ENCODE results near the gene MYL7.

DNA sequence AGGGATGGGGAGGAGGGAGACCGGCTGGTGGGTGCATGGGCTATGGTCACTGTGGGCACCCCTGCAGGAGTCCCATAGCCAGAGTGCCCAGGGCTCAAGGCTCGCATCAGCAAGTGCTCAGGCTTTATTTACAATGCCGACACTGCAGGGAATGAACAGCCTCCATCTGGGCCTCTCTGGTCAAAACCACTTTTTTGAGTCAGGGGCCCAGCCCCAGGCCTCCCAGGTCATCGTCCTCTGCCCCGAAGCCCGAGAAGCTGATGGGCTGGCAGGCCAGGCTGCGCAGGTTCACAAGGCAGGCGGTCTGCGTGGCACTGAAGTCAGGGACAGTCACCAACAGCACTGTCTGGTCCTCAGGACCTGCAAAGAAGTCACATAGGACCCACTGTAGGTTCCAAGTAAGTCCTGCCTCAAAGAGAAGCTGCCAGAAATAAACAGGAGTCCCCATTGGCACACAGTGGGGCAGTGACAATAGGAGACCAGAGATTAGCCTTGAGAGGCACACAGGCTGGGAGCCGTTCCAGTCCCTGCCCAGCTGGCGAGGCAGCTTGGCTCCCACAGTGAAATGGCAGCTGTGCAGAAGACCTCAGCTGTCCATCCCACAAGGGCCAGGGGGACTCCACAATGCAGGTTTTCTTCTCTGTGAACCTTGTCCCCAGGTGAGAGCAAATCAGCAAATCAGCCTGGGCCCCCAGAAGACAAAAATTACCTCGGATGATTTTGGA lies 26.4 kb downstream of the MYL7 start:
- TF ChIP-seq, protein P1, sequence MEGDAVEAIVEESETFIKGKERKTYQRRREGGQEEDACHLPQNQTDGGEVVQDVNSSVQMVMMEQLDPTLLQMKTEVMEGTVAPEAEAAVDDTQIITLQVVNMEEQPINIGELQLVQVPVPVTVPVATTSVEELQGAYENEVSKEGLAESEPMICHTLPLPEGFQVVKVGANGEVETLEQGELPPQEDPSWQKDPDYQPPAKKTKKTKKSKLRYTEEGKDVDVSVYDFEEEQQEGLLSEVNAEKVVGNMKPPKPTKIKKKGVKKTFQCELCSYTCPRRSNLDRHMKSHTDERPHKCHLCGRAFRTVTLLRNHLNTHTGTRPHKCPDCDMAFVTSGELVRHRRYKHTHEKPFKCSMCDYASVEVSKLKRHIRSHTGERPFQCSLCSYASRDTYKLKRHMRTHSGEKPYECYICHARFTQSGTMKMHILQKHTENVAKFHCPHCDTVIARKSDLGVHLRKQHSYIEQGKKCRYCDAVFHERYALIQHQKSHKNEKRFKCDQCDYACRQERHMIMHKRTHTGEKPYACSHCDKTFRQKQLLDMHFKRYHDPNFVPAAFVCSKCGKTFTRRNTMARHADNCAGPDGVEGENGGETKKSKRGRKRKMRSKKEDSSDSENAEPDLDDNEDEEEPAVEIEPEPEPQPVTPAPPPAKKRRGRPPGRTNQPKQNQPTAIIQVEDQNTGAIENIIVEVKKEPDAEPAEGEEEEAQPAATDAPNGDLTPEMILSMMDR (IDR thresholded peaks at IDR 0.05; ENCODE audit: extremely low read depth in 1 of 2, insufficient read depth in 1 of 2, low read depth in 1 of 2, low read length in 2 of 2) = no peak
- no peak for TF ChIP-seq EZH2 (IDR thresholded peaks at IDR 0.05; ENCODE audit: borderline replicate concordance, low read depth, low read length, severe bottlenecking)
- no peak for TF ChIP-seq POLR2AphosphoS5 (IDR thresholded peaks at IDR 0.05; ENCODE audit: insufficient read depth, low read depth, low read length)
- no peak for TF ChIP-seq POLR2A (IDR thresholded peaks at IDR 0.05; ENCODE audit: low read depth, low read length)
- TF ChIP-seq MYC (IDR thresholded peaks at IDR 0.05; ENCODE audit: low read depth, low read length) = no peak
- no peak for TF ChIP-seq JUN (IDR thresholded peaks at IDR 0.05; ENCODE audit: borderline replicate concordance, insufficient read depth, insufficient read length, low read depth)
- TF ChIP-seq, protein P2, sequence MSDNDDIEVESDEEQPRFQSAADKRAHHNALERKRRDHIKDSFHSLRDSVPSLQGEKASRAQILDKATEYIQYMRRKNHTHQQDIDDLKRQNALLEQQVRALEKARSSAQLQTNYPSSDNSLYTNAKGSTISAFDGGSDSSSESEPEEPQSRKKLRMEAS (IDR thresholded peaks at IDR 0.05; ENCODE audit: insufficient read depth, insufficient read length) = no peak

Measured in endothelial cell of umbilical vein (primary cell).